ENCODE results near the gene TECPR1. TPM values are rescaled to one million over a fixed set of nuclear protein-coding genes. Genes with fewer than 3 reads are reported as not detected.
A peak's percentile ranks its signal among the peaks of the same experiment; 100 is the strongest.

TECPR1 gene
- total and polyA plus RNA-seq, 2 experiments from 2014 or later = 4.6 to 24.4 TPM

GRCh38 chr7:98288064-98288823 lies 36.2 kb upstream of the TECPR1 start:
- 0 out of 2 replicates have a peak, but pooled peaks cover 11% of the 10 kb centered on the region for H3K36me3 ChIP-seq (ENCODE audit: insufficient read depth)
- H3K4me3 Mint-ChIP-seq = no peak overlapping the region; the same call in 2 of the 3 replicates
- H3K27ac ChIP-seq (ENCODE audit: low read depth) = peak overlapping the region; percentile 76; the same call in 1 of the 2 replicates
- H3K36me3 Mint-ChIP-seq (ENCODE audit: low read depth) = peaks cover 23% of the 10 kb centered on the region
- no peaks in the 10 kb centered on the region for H3K27me3 ChIP-seq (ENCODE audit: insufficient read depth)
- no peaks in the 10 kb centered on the region for H3F3A ChIP-seq (replicated peaks; ENCODE audit: low read depth)
- no peak for TF ChIP-seq ZNF331 (CRISPR knock-in tag; IDR thresholded peaks at IDR 0.05; ENCODE audit: low read depth)
- no peak for TF ChIP-seq EZH2 (IDR thresholded peaks at IDR 0.05; ENCODE audit: low read depth, unreplicated experiment)
- TF ChIP-seq ZNF462 (CRISPR knock-in tag; IDR thresholded peaks at IDR 0.05) = no peak
- peak; percentile 15 to 45; a peak in 2 of 4 replicates for TF ChIP-seq CTCF (conservative IDR thresholded peaks at IDR 0.05; ENCODE audit: low read depth in 2 of 2)
- TF ChIP-seq CREB1 (CRISPR knock-in tag; IDR thresholded peaks at IDR 0.05; ENCODE audit: low read depth) = no peak
- no peak for TF ChIP-seq EZH2phosphoT487 (IDR thresholded peaks at IDR 0.05; ENCODE audit: unreplicated experiment)
- TF ChIP-seq ZNF114 (CRISPR knock-in tag; IDR thresholded peaks at IDR 0.05) = no peak
- no peak overlapping the region for H3K4me3 ChIP-seq
- no peaks in the 10 kb centered on the region for H3K9me2 ChIP-seq (ENCODE audit: insufficient read depth)
- no peak for ATAC-seq
- peaks cover 20% of the 10 kb centered on the region for H3K4me1 ChIP-seq (ENCODE audit: insufficient read depth)
- H3K27ac Mint-ChIP-seq = peak overlapping the region; percentile 67; the same call in 1 of the 2 replicates
- H3K9me3 Mint-ChIP-seq = no peaks in the 10 kb centered on the region
- DNase-seq (ENCODE audit: low spot score) = no peak
- H3K27me3 Mint-ChIP-seq (ENCODE audit: insufficient read depth, low read depth, poor library complexity) = peaks cover 7% of the 10 kb centered on the region
- no peak overlapping the region; the same call in 1 of the 2 replicates for H3K4me2 ChIP-seq
- peaks cover 58% of the 10 kb centered on the region for H3K79me2 ChIP-seq (replicated peaks; ENCODE audit: insufficient read depth)
- peaks cover 26% of the 10 kb centered on the region for H4K20me1 ChIP-seq (replicated peaks; ENCODE audit: insufficient read depth)
- H3K4me1 Mint-ChIP-seq = peaks cover 34% of the 10 kb centered on the region
- H2AFZ ChIP-seq = no peak overlapping the region

Data from GM23338 (cell line).